A549 (cell line): Measurements from ENCODE around the gene DDX54. TPM values are rescaled to one million over a fixed set of nuclear protein-coding genes. Genes with fewer than 3 reads are reported as not detected.

ENCODE experiments used
- ATAC-seq, 2 experiments: fragments of 200-7000 bp in 1 of 2; fragments of >200 bp in 1 of 2; cut with Nextera tagmentation in 1 of 2; cut with Tn5 transposase in 1 of 2; 3 replicates each; pipeline versions ENCODE4 v1.8.0 to v1.9.1; 2018 to 2020; ENCODE audit warnings: mild to moderate bottlenecking in 1 of 2, moderate library complexity in 1 of 2
- CTCF ChIA-PET: fragments of 300-600 bp; sonication (Branson Sonifier 250); formaldehyde crosslinking; extraction: SDS; loops from one replicate; lab custom pipeline; 2021; ENCODE audit warnings: antibody characterized with exemption, inconsistent platforms; lab: Yijun Ruan, JAX
- POLR2A ChIA-PET: fragments of 350-600 bp; formaldehyde crosslinking; extraction: SDS; loops from one replicate; lab custom pipeline; 2021; ENCODE audit warnings: antibody characterized with exemption, inconsistent platforms; lab: Yijun Ruan, JAX
- DNase-seq, 2 experiments: peaks; one replicate each; pipeline versions ENCODE4 v3.0.0 to v3.0.0-alpha.2; 2011 to 2016; ENCODE audit warnings: low read depth in 1 of 2, low spot score in 1 of 2
- FAIRE-seq: peaks from 2 replicates; lab custom pipeline; 2011; peaks lifted over from hg19 to GRCh38; lab: Jason Lieb, UNC
- H3K27ac ChIP-seq, 2 experiments: fragments of >200 bp; sonication (Bioruptor Twin); formaldehyde crosslinking; 3 replicates each; pipeline ENCODE4 v1.5.1; 2016 to 2017
- H3K4me1 ChIP-seq: fragments of >200 bp; sonication (Bioruptor Twin); formaldehyde crosslinking; 3 replicates; pipeline ENCODE4 v1.6.1; 2016
- H3K4me2 ChIP-seq: fragments of >200 bp; sonication (Bioruptor Twin); formaldehyde crosslinking; 3 replicates; pipeline ENCODE4 v1.6.1; 2016
- H3K4me3 ChIP-seq: fragments of >200 bp; sonication (Bioruptor Twin); formaldehyde crosslinking; 3 replicates; pipeline ENCODE4 v1.5.1; 2016
- H3K9me3 ChIP-seq: fragments of >200 bp; sonication (Bioruptor Twin); formaldehyde crosslinking; 3 replicates; pipeline ENCODE4 v1.6.1; 2016
- CBX2 ChIP-seq: fragments of 200-600 bp; sonication (generic); IDR thresholded peaks from 2 replicates; pipeline ENCODE4 v1.6.1; 2016; ENCODE audit warnings: low read depth, mild to moderate bottlenecking, borderline replicate concordance
- CHD2 ChIP-seq: fragments of 150-350 bp; IDR thresholded peaks from 2 replicates; pipeline ENCODE4 v1.6.1; 2014; ENCODE audit warnings: low read length; ENCODE audit not compliant: partially characterized antibody
- FOSL2 ChIP-seq, 2 experiments: fragments of 450-650 bp in 1 of 2; fragments of >200 bp in 1 of 2; sonication (Bioruptor Twin) in 1 of 2; formaldehyde crosslinking; IDR thresholded peaks; 2 replicates each; pipeline versions ENCODE4 v1.5.0 to v1.6.1; 2016 to 2020; ENCODE audit warnings: mild to moderate bottlenecking in 1 of 2, moderate library complexity in 1 of 2
- GATA3 ChIP-seq: IDR thresholded peaks from 2 replicates; pipeline ENCODE4 v1.6.1; 2012; ENCODE audit warnings: borderline replicate concordance
- HOXB13 ChIP-seq: fragments of 250-450 bp; sonication (Bioruptor Pico); IDR thresholded peaks from 2 replicates; pipeline ENCODE4 v1.5.0; 2020; ENCODE audit warnings: low read depth, mild to moderate bottlenecking, moderate library complexity
- MAFK ChIP-seq: fragments of 450-650 bp; IDR thresholded peaks from 2 replicates; pipeline ENCODE4 v1.6.1; 2014; ENCODE audit not compliant: partially characterized antibody
- POLR2AphosphoS2 ChIP-seq: conservative IDR thresholded peaks from 2 replicates; pipeline ENCODE4 v1.6.1; 2012; ENCODE audit warnings: low read length, improper control_type of control experiment, inconsistent platforms
- RAD21 ChIP-seq, 2 experiments: fragments of >200 bp in 1 of 2; sonication (Bioruptor Twin) in 1 of 2; formaldehyde crosslinking in 1 of 2; IDR thresholded peaks in 1 of 2; conservative IDR thresholded peaks in 1 of 2; 2 replicates in 1 of 2; 3 replicates in 1 of 2; pipeline ENCODE4 v1.6.1; 2012 to 2018; ENCODE audit warnings: inconsistent platforms in 1 of 2
- SREBF2 ChIP-seq: fragments of 450-650 bp; IDR thresholded peaks from 2 replicates; pipeline ENCODE4 v1.6.1; 2014; ENCODE audit warnings: mild to moderate bottlenecking, moderate library complexity
- WGBS: methylation state at CpG from one replicate; pipeline ENCODE4 v1.1.6; 2017; ENCODE audit errors: missing lambda C conversion rate; 5-methylcytosine and 5-hydroxymethylcytosine counted together
- polyA plus RNA-seq, 4 experiments: library from polyadenylated mRNA; depleted of rRNA in 3 of 4; stranded (reverse); fragments of >200 nt; fragmentation: RNase III in 1 of 4; extraction: RNeasy Plus Mini Kit Qiagen cat#74134 plus additional on column Dnase treatment in 1 of 4; gene quantifications; 2 replicates in 3 of 4; 3 replicates in 1 of 4; pipeline ENCODE4 v1.2.3, GENCODE V29; 2011 to 2017
- TF ChIP-seq, protein P1 (sequence below): fragments of 450-650 bp; IDR thresholded peaks from 2 replicates; pipeline ENCODE4 v1.6.1; 2014; ENCODE audit warnings: antibody characterized with exemption
- TF ChIP-seq, protein P2 (sequence below): fragments of >200 bp; sonication (Bioruptor Twin); formaldehyde crosslinking; IDR thresholded peaks from 2 replicates; pipeline ENCODE4 v1.6.1; 2016
- TF ChIP-seq, protein P3 (sequence below): fragments of 150-350 bp; IDR thresholded peaks from 2 replicates; pipeline ENCODE4 v1.6.1; 2014; ENCODE audit warnings: low read depth, mild to moderate bottlenecking, low read length

The DDX54 gene
- polyA plus RNA-seq, 2 of the 4 experiments (the other 2 are of a cell fraction), result 62.4 to 64.5 TPM

DNA sequence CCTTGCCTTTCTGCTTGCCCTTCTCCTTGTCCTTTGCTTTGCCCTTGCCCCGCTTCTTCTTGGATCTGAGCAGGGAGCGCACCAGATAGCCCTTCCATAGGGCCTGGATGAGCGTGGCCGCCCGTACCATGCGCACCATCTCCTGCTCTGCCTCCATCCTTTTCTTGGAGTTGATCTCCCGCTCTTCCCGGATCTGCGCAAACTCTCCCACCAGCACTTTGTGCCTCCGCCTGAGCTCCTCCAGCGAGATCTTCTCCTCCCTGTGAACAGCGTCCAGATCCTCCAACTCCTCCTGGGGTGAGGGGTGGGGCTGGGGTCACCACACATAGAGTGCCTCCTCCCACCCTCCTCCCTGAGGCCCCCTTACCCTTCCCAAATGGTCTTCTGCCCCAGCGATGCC, 10.3 kb upstream of the DDX54 start (continued):
- TF ChIP-seq, protein P1, sequence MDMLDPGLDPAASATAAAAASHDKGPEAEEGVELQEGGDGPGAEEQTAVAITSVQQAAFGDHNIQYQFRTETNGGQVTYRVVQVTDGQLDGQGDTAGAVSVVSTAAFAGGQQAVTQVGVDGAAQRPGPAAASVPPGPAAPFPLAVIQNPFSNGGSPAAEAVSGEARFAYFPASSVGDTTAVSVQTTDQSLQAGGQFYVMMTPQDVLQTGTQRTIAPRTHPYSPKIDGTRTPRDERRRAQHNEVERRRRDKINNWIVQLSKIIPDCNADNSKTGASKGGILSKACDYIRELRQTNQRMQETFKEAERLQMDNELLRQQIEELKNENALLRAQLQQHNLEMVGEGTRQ, result no peak
- TF ChIP-seq, protein P2, sequence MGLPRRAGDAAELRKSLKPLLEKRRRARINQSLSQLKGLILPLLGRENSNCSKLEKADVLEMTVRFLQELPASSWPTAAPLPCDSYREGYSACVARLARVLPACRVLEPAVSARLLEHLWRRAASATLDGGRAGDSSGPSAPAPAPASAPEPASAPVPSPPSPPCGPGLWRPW, result no peak
- TF ChIP-seq SREBF2, result no peak

DNA sequence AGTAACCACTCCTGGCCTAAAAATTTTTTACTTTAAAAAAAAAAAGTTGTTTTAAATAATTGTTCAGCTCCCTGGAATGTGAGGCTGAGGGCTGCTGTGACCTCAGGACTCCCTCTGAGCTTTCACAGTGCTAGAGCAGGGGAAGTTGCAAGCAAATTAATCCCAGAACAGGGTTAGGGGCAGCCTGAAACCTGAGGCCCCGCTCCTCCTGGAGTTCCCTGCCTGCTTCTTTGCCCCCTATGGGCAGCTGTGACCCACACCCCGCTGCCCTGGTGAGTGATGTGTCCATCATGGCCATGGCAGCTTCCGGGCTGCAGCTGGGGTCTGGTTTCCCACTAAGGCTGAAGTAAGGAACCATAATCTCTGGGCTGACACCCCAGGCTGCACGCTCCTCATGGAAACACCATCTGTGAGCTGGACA, 9.7 kb upstream of the DDX54 start:
- Histone ChIP-seq H3K27ac (peak overlapping the region; percentile 64 to 83; a peak in 5 of 6 replicates), H3K9me3 (no peaks in the 10 kb centered on the region), H3K4me2 (peak overlapping the region; percentile 50), H3K4me1 (peaks cover 36% of the 10 kb centered on the region), H3K4me3 (no peak overlapping the region)
- no peak for DNase-seq
- no peak for FAIRE-seq
- TF ChIP-seq MAFK, result no peak
- no peak for TF ChIP-seq GATA3
- TF ChIP-seq, protein P2, result no peak
- TF ChIP-seq POLR2AphosphoS2, result no peak
- 89% methylated on average over 4 of the region's 4 CpGs for WGBS
- ChIA-PET POLR2A (interaction anchor here (0.7 to 1.9 kb wide), 3 partner anchors 10 to 26 kb away, joined by 5 to 12 read pairs (median 5); partner anchors contain the start of genes DDX54, RITA1 and TPCN1), CTCF (interaction anchor here (0.6 to 3.8 kb wide), 11 partner anchors 8 to 1290 kb away, joined by 3 to 35 read pairs (median 3); partner anchors contain the start of genes DDX54, RITA1 and TPCN1)
- ATAC-seq, result no peak

DNA sequence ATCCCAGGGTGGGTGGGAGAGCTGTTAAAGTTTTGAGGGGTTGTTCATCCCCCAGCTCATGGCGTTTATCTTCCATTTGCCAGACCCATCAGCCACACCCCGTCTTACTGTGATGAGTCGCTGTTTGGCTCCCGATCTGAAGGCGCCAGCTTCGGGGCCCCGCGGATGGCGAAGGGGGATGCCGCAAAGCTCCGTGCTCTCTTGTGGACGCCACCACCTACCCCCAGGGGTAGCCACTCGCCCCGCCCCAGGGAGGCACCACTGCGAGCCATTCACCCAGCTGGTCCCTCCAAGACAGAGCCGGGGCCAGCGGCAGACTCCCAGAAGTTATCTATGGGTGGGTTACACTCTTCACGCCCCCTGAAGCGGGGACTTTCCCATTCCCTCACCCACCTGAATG, 5.9 kb upstream of the DDX54 start:
- Histone ChIP-seq H3K9me3 (no peaks in the 10 kb centered on the region), H3K4me3 (no peak overlapping the region), H3K27ac (peak overlapping the region in 1 of 2 experiments; percentile 83; a peak in 2 of 6 replicates), H3K4me1 (peaks cover 46% of the 10 kb centered on the region), H3K4me2 (no peak overlapping the region)
- FAIRE-seq (no peak), DNase-seq (no peak), ATAC-seq (no peak)
- TF ChIP-seq HOXB13, result no peak
- TF ChIP-seq GATA3, result no peak
- TF ChIP-seq RAD21 (conservative IDR thresholded peaks at IDR 0.05 in 1 of 2, IDR thresholded peaks at IDR 0.05 in 1 of 2), result no peak
- no peak for TF ChIP-seq CHD2
- TF ChIP-seq, protein P3, sequence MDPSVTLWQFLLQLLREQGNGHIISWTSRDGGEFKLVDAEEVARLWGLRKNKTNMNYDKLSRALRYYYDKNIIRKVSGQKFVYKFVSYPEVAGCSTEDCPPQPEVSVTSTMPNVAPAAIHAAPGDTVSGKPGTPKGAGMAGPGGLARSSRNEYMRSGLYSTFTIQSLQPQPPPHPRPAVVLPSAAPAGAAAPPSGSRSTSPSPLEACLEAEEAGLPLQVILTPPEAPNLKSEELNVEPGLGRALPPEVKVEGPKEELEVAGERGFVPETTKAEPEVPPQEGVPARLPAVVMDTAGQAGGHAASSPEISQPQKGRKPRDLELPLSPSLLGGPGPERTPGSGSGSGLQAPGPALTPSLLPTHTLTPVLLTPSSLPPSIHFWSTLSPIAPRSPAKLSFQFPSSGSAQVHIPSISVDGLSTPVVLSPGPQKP, result no peak
- no peak for TF ChIP-seq CBX2
- CTCF ChIA-PET, result interaction anchor here (0.8 kb wide), 1 partner anchor 143 kb away, joined by 4 read pairs; no protein-coding TSS in a partner anchor
- WGBS, result 85% methylated on average over 16 of the region's 19 CpGs
- POLR2A ChIA-PET, result no interaction called here

DNA sequence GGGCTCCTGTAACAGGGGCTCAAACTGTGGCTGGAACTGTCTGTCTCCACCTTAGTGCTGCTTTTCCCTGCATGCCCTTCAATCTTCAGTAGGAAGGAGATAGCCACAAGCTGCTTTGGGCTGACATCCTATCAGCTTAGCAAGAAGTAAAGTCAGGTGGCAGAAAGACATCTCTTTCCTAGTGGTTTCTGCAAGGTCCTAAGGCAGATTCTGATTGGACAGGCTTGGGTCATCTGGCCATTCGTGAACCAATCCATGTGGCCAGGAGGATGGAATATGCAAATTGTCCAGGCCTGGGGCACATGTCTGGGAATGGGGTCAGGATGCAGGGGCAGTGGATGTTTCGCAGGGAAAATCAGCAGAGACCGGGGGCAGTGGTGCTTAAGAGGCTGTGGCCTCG, 5.5 kb upstream of the DDX54 start:
- H3K4me1 ChIP-seq, result peaks cover 47% of the 10 kb centered on the region
- ChIA-PET POLR2A (no interaction called here), CTCF (interaction anchor here (0.8 to 2.2 kb wide), 3 partner anchors 12 to 143 kb away, joined by 3 to 7 read pairs (median 4); no protein-coding TSS in a partner anchor)
- peak; percentile 37 to 79; a peak in 4 of 6 replicates for ATAC-seq
- TF ChIP-seq, protein P1, result peak; percentile 89
- TF ChIP-seq FOSL2 (IDR thresholded peaks at IDR 0.05) (no peak), FOSL2 (CRISPR knock-in tag; IDR thresholded peaks at IDR 0.05) (no peak)
- no peak overlapping the region for H3K4me2 ChIP-seq
- H3K4me3 ChIP-seq, result no peak overlapping the region
- H3K27ac ChIP-seq, result peak overlapping the region in 1 of 2 experiments; percentile 83; a peak in 2 of 6 replicates
- no peak for FAIRE-seq
- no peaks in the 10 kb centered on the region for H3K9me3 ChIP-seq
- peak; percentile 76 to 86 for DNase-seq
- WGBS, result 79% methylated on average over 4 of the region's 4 CpGs
